ENCODE measurements around the gene CDH13. TPM values are rescaled to one million over a fixed set of nuclear protein-coding genes. Genes with fewer than 3 reads are reported as not detected.

CDH13 gene
- total RNA-seq, 1 donor from 2014 or later = 20.9 TPM

- peaks cover 0 to 3% (median 0%) of the 10 kb centered on the region in 3 donors for H3K9me3 ChIP-seq (ENCODE audit: control insufficient read depth in 3 of 3, low read length in 3 of 3)
- no peak overlapping the region for H3K4me3 ChIP-seq (ENCODE audit: low read length in 3 of 3)
- H3K4me1 ChIP-seq (ENCODE audit: control insufficient read depth in 3 of 3, insufficient read depth in 3 of 3, low read length in 3 of 3) = no peaks in the 10 kb centered on the region
- no peak overlapping the region for H3K9ac ChIP-seq (ENCODE audit: low read depth in 1 of 3, low read length in 3 of 3)
- H3K27ac ChIP-seq (ENCODE audit: low read depth, low read length) = no peak overlapping the region
- no peaks in the 10 kb centered on the region for H3K27me3 ChIP-seq (ENCODE audit: control insufficient read depth in 3 of 3, insufficient read depth in 3 of 3, low read length in 3 of 3)
- H3K36me3 ChIP-seq (ENCODE audit: control insufficient read depth in 3 of 3, insufficient read depth in 3 of 3, low read length in 3 of 3) = peaks cover 3 to 9% (median 7%) of the 10 kb centered on the region in 3 donors
Observed at GRCh38 chr16:83128041-83128440, 501.3 kb downstream of the CDH13 start.

DNA sequence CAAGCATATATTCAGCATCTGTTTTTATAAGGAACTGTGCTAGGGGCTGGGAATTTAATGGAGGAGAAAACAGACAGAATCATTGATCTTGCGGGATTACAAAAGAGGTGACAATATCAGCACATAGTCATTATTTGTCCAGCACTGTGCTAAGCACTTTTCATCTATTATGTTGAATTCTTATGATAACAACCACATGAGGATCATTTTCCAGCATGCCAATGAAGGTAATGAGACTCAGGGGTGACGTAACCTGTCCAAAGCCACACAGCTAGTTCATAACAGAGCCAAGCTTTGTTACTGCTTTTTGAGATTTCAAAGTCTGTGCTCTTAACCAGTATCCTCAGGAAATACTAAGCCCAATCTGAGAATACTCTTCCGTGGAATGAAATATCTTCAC, 503.3 kb downstream of the CDH13 start:
- Histone ChIP-seq H3K27ac (ENCODE audit: low read depth, low read length) (no peak overlapping the region), H3K4me1 (ENCODE audit: control insufficient read depth in 3 of 3, insufficient read depth in 3 of 3, low read length in 3 of 3) (no peaks in the 10 kb centered on the region), H3K9me3 (ENCODE audit: control insufficient read depth in 3 of 3, low read length in 3 of 3) (peaks cover 0 to under 1% (median 0%) of the 10 kb centered on the region in 3 donors), H3K27me3 (ENCODE audit: control insufficient read depth in 3 of 3, insufficient read depth in 3 of 3, low read length in 3 of 3) (no peaks in the 10 kb centered on the region), H3K9ac (ENCODE audit: low read depth in 1 of 3, low read length in 3 of 3) (no peak overlapping the region), H3K4me3 (ENCODE audit: low read length in 3 of 3) (no peak overlapping the region), H3K36me3 (ENCODE audit: control insufficient read depth in 3 of 3, insufficient read depth in 3 of 3, low read length in 3 of 3) (peaks cover 3 to 9% (median 7%) of the 10 kb centered on the region in 3 donors)

- no peak overlapping the region for H3K27ac ChIP-seq (ENCODE audit: low read depth, low read length)
- H3K4me3 ChIP-seq (ENCODE audit: low read length in 3 of 3) = no peak overlapping the region
- H3K4me1 ChIP-seq (ENCODE audit: control insufficient read depth in 3 of 3, insufficient read depth in 3 of 3, low read length in 3 of 3) = no peaks in the 10 kb centered on the region
- no peaks in the 10 kb centered on the region for H3K36me3 ChIP-seq (ENCODE audit: control insufficient read depth in 3 of 3, insufficient read depth in 3 of 3, low read length in 3 of 3)
- H3K9me3 ChIP-seq (ENCODE audit: control insufficient read depth in 3 of 3, low read length in 3 of 3) = no peaks in the 10 kb centered on the region
- no peak overlapping the region for H3K9ac ChIP-seq (ENCODE audit: low read depth in 1 of 3, low read length in 3 of 3)
- H3K27me3 ChIP-seq (ENCODE audit: control insufficient read depth in 3 of 3, insufficient read depth in 3 of 3, low read length in 3 of 3) = no peaks in the 10 kb centered on the region
Observed at GRCh38 chr16:83134638-83135037, 507.9 kb downstream of the CDH13 start.

DNA sequence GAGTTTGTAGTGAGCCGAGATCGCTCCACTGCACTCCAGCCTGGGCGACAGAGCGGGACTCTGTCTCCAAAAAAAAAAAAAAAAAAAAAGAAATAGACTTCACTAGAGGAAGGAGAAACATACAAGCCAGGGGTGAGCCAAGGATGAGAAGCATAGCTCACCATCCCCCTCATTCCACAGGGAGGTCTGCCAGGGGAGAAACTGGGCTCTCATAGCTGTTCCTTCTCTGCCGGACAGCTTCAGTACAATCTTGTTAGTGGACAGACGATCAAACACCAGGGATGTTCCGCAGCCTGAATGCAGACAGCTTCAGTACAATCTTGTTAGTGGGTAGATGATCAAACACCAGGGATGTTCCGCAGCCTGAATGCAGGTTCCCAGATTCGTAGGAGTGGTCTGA, 509.6 kb downstream of the CDH13 start:
- no peaks in the 10 kb centered on the region for H3K9me3 ChIP-seq (ENCODE audit: control insufficient read depth in 3 of 3, low read length in 3 of 3)
- no peaks in the 10 kb centered on the region for H3K36me3 ChIP-seq (ENCODE audit: control insufficient read depth in 3 of 3, insufficient read depth in 3 of 3, low read length in 3 of 3)
- H3K4me1 ChIP-seq (ENCODE audit: control insufficient read depth in 3 of 3, insufficient read depth in 3 of 3, low read length in 3 of 3) = no peaks in the 10 kb centered on the region
- H3K27me3 ChIP-seq (ENCODE audit: control insufficient read depth in 3 of 3, insufficient read depth in 3 of 3, low read length in 3 of 3) = no peaks in the 10 kb centered on the region
- no peak overlapping the region for H3K9ac ChIP-seq (ENCODE audit: low read depth in 1 of 3, low read length in 3 of 3)
- no peak overlapping the region for H3K4me3 ChIP-seq (ENCODE audit: low read length in 3 of 3)
- no peak overlapping the region for H3K27ac ChIP-seq (ENCODE audit: low read depth, low read length)

DNA sequence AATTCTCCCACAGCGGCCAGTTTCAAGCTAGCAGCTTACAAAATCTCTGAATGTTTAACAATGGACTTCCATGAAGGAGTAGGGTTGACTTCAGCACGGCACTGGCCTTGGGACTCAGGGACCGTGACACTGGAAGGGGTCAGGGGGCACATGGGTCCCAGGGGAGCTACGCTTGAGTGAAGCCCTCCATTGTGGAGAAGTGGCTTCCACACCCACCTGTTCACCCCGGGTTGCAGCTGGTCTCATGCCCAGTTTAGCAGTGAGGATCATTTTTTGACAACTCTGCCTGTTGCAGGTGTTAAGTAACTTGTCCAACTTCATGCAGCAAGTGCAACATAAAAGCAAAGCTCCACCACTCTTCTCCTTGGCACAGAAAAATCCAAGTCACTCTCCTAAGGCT, 510.2 kb downstream of the CDH13 start:
- Histone ChIP-seq H3K4me3 (ENCODE audit: low read length in 3 of 3) (no peak overlapping the region), H3K9me3 (ENCODE audit: control insufficient read depth in 3 of 3, low read length in 3 of 3) (no peaks in the 10 kb centered on the region), H3K27ac (ENCODE audit: low read depth, low read length) (no peak overlapping the region), H3K4me1 (ENCODE audit: control insufficient read depth in 3 of 3, insufficient read depth in 3 of 3, low read length in 3 of 3) (no peaks in the 10 kb centered on the region), H3K27me3 (ENCODE audit: control insufficient read depth in 3 of 3, insufficient read depth in 3 of 3, low read length in 3 of 3) (no peaks in the 10 kb centered on the region), H3K36me3 (ENCODE audit: control insufficient read depth in 3 of 3, insufficient read depth in 3 of 3, low read length in 3 of 3) (no peaks in the 10 kb centered on the region), H3K9ac (ENCODE audit: low read depth in 1 of 3, low read length in 3 of 3) (peak overlapping the region in 1 of 3 donors; percentile 8)

DNA sequence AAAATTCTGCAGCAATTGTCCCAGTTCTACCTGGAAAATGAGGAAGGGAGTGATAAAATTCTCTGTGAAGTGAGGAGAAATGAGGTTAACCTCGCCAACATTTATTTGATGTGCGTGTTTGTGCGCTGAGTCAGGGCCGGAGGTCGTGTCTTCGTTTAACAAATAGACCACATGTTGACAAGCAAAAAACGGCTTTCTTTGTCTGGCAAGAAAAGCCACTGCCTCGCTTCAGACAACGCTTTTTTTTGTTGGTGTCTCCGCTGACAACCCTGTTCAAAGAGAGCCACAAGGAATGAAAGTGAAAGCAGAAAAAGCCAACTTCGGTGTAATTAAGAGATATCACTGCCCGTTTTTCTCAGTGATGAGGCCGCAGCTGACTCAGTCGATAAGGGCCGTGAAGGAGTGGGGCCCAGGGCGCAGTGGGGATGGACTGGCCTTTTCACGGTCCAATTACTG, 510.6 kb downstream of the CDH13 start:
- H3K9me3 ChIP-seq (ENCODE audit: control insufficient read depth in 3 of 3, low read length in 3 of 3) = no peaks in the 10 kb centered on the region
- no peaks in the 10 kb centered on the region for H3K4me1 ChIP-seq (ENCODE audit: control insufficient read depth in 3 of 3, insufficient read depth in 3 of 3, low read length in 3 of 3)
- H3K27ac ChIP-seq (ENCODE audit: low read depth, low read length) = no peak overlapping the region
- no peaks in the 10 kb centered on the region for H3K36me3 ChIP-seq (ENCODE audit: control insufficient read depth in 3 of 3, insufficient read depth in 3 of 3, low read length in 3 of 3)
- H3K27me3 ChIP-seq (ENCODE audit: control insufficient read depth in 3 of 3, insufficient read depth in 3 of 3, low read length in 3 of 3) = no peaks in the 10 kb centered on the region
- H3K4me3 ChIP-seq (ENCODE audit: low read length in 3 of 3) = peak overlapping the region in 1 of 3 donors; percentile 29
- peak overlapping the region in 1 of 3 donors; percentile 8 for H3K9ac ChIP-seq (ENCODE audit: low read depth in 1 of 3, low read length in 3 of 3)

DNA sequence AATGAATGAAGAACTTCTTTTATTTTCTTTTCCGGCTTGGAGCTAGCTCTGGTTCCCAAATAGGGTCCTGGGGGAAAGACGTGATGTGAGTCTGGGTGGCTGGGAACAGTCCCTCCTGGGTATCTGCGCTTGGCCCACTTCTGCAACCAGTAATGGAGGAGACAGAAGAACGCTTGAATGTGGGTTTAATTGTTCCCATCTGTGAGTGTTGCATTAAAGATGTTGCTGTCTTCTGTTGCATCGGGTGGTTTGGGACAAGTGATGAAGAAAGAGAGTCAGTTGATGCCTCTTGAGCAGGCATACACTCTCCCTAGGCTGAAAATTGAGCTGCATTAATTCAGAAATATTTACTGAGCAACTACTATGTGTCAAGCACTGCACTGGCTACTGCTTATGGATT, 511.1 kb downstream of the CDH13 start:
- Histone ChIP-seq H3K9ac (ENCODE audit: low read depth in 1 of 3, low read length in 3 of 3) (no peak overlapping the region), H3K36me3 (ENCODE audit: control insufficient read depth in 3 of 3, insufficient read depth in 3 of 3, low read length in 3 of 3) (no peaks in the 10 kb centered on the region), H3K4me1 (ENCODE audit: control insufficient read depth in 3 of 3, insufficient read depth in 3 of 3, low read length in 3 of 3) (no peaks in the 10 kb centered on the region), H3K27me3 (ENCODE audit: control insufficient read depth in 3 of 3, insufficient read depth in 3 of 3, low read length in 3 of 3) (no peaks in the 10 kb centered on the region), H3K9me3 (ENCODE audit: control insufficient read depth in 3 of 3, low read length in 3 of 3) (no peaks in the 10 kb centered on the region), H3K4me3 (ENCODE audit: low read length in 3 of 3) (no peak overlapping the region), H3K27ac (ENCODE audit: low read depth, low read length) (no peak overlapping the region)

GRCh38 chr16:83138512-83138911, 511.7 kb downstream of the CDH13 start:
- Histone ChIP-seq H3K36me3 (ENCODE audit: control insufficient read depth in 3 of 3, insufficient read depth in 3 of 3, low read length in 3 of 3) (no peaks in the 10 kb centered on the region), H3K4me3 (ENCODE audit: low read length in 3 of 3) (no peak overlapping the region), H3K9me3 (ENCODE audit: control insufficient read depth in 3 of 3, low read length in 3 of 3) (no peaks in the 10 kb centered on the region), H3K27ac (ENCODE audit: low read depth, low read length) (no peak overlapping the region), H3K4me1 (ENCODE audit: control insufficient read depth in 3 of 3, insufficient read depth in 3 of 3, low read length in 3 of 3) (no peaks in the 10 kb centered on the region), H3K9ac (ENCODE audit: low read depth in 1 of 3, low read length in 3 of 3) (no peak overlapping the region), H3K27me3 (ENCODE audit: control insufficient read depth in 3 of 3, insufficient read depth in 3 of 3, low read length in 3 of 3) (no peaks in the 10 kb centered on the region)

DNA sequence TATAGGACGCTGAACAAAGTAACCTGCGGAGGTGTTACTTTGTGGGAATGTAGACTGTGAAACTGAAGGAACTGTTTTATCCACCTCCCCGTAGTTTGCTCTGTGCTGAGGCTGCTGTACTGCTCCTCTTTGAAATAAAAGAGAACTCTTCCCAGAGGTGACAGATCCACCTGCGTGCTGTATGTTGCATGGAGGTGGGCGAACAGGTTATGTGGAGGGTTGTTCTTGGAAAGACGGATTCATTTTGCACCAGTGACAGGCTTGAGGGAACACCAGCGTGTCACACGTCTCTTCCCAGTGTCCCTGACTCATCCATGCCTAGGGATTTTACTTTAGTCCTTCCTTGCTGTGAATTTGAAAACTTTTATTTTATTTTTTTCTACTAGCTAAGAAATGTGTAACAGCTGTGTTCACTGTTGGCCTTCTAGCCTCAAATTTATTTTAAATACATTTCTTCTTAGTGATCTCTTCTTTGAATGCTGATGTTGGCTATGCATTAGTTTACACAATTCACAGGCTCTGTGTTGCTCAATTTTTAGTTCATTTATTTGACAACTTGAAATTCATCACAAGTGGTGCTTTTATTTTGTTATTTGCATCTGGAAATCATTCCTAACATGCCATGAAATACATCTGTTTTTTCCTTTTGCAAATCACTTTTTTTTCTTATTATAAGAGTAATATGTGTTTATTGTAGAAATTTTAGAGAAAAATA, 512.4 kb downstream of the CDH13 start:
- no peaks in the 10 kb centered on the region for H3K4me1 ChIP-seq (ENCODE audit: control insufficient read depth in 3 of 3, insufficient read depth in 3 of 3, low read length in 3 of 3)
- no peak overlapping the region for H3K4me3 ChIP-seq (ENCODE audit: low read length in 3 of 3)
- no peaks in the 10 kb centered on the region for H3K9me3 ChIP-seq (ENCODE audit: control insufficient read depth in 3 of 3, low read length in 3 of 3)
- H3K9ac ChIP-seq (ENCODE audit: low read depth in 1 of 3, low read length in 3 of 3) = no peak overlapping the region
- no peaks in the 10 kb centered on the region for H3K36me3 ChIP-seq (ENCODE audit: control insufficient read depth in 3 of 3, insufficient read depth in 3 of 3, low read length in 3 of 3)
- no peak overlapping the region for H3K27ac ChIP-seq (ENCODE audit: low read depth, low read length)
- H3K27me3 ChIP-seq (ENCODE audit: control insufficient read depth in 3 of 3, insufficient read depth in 3 of 3, low read length in 3 of 3) = no peaks in the 10 kb centered on the region

- H3K36me3 ChIP-seq (ENCODE audit: control insufficient read depth in 3 of 3, insufficient read depth in 3 of 3, low read length in 3 of 3) = no peaks in the 10 kb centered on the region
- H3K9me3 ChIP-seq (ENCODE audit: control insufficient read depth in 3 of 3, low read length in 3 of 3) = no peaks in the 10 kb centered on the region
Observed at GRCh38 chr16:83143788-83144187, 517.0 kb downstream of the CDH13 start.

More at GRCh38 chr16:83143788-83144187, 517.0 kb downstream of the CDH13 start:
- no peak overlapping the region for H3K4me3 ChIP-seq (ENCODE audit: low read length in 3 of 3)
- H3K27ac ChIP-seq (ENCODE audit: low read depth, low read length) = no peak overlapping the region
- no peaks in the 10 kb centered on the region for H3K27me3 ChIP-seq (ENCODE audit: control insufficient read depth in 3 of 3, insufficient read depth in 3 of 3, low read length in 3 of 3)
- H3K9ac ChIP-seq (ENCODE audit: low read depth in 1 of 3, low read length in 3 of 3) = no peak overlapping the region
- no peaks in the 10 kb centered on the region for H3K4me1 ChIP-seq (ENCODE audit: control insufficient read depth in 3 of 3, insufficient read depth in 3 of 3, low read length in 3 of 3)

All from skeletal muscle tissue (tissue), 4 donors.